ENCODE results near the gene ARHGAP15.

The ARHGAP15 gene

GRCh38 chr2:143768991-143769390 lies 639.8 kb downstream of the ARHGAP15 start:
- TF ChIP-seq ZFX (IDR thresholded peaks at IDR 0.05; ENCODE audit: borderline replicate concordance): no peak
- no peak for TF ChIP-seq CTCF (IDR thresholded peaks at IDR 0.05)
- H3K27ac ChIP-seq: no peak overlapping the region

- TF ChIP-seq ZFX (IDR thresholded peaks at IDR 0.05; ENCODE audit: borderline replicate concordance) (no peak), CTCF (IDR thresholded peaks at IDR 0.05) (no peak)
- no peak overlapping the region for H3K27ac ChIP-seq
Observed at GRCh38 chr2:143771939-143772338, 642.7 kb downstream of the ARHGAP15 start.

GRCh38 chr2:143776526-143777297 lies 647.5 kb downstream of the ARHGAP15 start:
- no peak overlapping the region for H3K27ac ChIP-seq
- TF ChIP-seq CTCF (IDR thresholded peaks at IDR 0.05): no peak

- H3K27ac ChIP-seq: no peak overlapping the region
- no peak for TF ChIP-seq ZFX (IDR thresholded peaks at IDR 0.05; ENCODE audit: borderline replicate concordance)
Observed at GRCh38 chr2:143779021-143779420, 649.8 kb downstream of the ARHGAP15 start.

- H3K27ac ChIP-seq: no peak overlapping the region
- no peak for TF ChIP-seq ZFX (IDR thresholded peaks at IDR 0.05; ENCODE audit: borderline replicate concordance)
- no peak for TF ChIP-seq CTCF (IDR thresholded peaks at IDR 0.05)
Observed at GRCh38 chr2:143786026-143786765, 657.0 kb downstream of the ARHGAP15 start.

- no peak for TF ChIP-seq CTCF (IDR thresholded peaks at IDR 0.05)
- no peak for TF ChIP-seq ZFX (IDR thresholded peaks at IDR 0.05; ENCODE audit: borderline replicate concordance)
- no peak overlapping the region for H3K27ac ChIP-seq
Observed at GRCh38 chr2:143787674-143788073, 658.5 kb downstream of the ARHGAP15 start.

- no peak for TF ChIP-seq CTCF (IDR thresholded peaks at IDR 0.05)
- no peak for TF ChIP-seq ZFX (IDR thresholded peaks at IDR 0.05; ENCODE audit: borderline replicate concordance)
- no peak overlapping the region for H3K27ac ChIP-seq
Observed at GRCh38 chr2:143792602-143793001, 663.4 kb downstream of the ARHGAP15 start.

Measured in 22Rv1 (cell line).